Endothelial cell of hepatic sinusoid (primary cell): ENCODE results near the gene WDR53.
"Not testable (repeated sequence)": the region's sequence is repeated elsewhere in the genome, so short reads cannot be mapped to it uniquely, and the experiment has no call there.

Source experiments
- in situ Hi-C: cut with HindIII; loops from 2 replicates; pipeline ENCODE4 v1.10.0; 2017; ENCODE audit warnings: low sequenced_read_pairs

The WDR53 gene

GRCh38 chr3:196568246-196569002 is at the start of gene WDR53, which contains the start of gene FBXO45:
TSS of gene WDR53 (minus strand) at chr3:196568554. CDS start at chr3:196561475, 7,079 bp downstream.
TSS of gene FBXO45 (plus strand) at chr3:196568660. CDS start at chr3:196568985, 325 bp downstream.
- in situ Hi-C loops, result no loop called here

- in situ Hi-C loops, result no loop called here
These were observed 48.9 kb upstream of the WDR53 start for GRCh38 chr3:196617256-196617655.

- in situ Hi-C loops, result not testable (repeated sequence)
These were observed 46.9 kb upstream of the WDR53 start for GRCh38 chr3:196615234-196615633.

DNA sequence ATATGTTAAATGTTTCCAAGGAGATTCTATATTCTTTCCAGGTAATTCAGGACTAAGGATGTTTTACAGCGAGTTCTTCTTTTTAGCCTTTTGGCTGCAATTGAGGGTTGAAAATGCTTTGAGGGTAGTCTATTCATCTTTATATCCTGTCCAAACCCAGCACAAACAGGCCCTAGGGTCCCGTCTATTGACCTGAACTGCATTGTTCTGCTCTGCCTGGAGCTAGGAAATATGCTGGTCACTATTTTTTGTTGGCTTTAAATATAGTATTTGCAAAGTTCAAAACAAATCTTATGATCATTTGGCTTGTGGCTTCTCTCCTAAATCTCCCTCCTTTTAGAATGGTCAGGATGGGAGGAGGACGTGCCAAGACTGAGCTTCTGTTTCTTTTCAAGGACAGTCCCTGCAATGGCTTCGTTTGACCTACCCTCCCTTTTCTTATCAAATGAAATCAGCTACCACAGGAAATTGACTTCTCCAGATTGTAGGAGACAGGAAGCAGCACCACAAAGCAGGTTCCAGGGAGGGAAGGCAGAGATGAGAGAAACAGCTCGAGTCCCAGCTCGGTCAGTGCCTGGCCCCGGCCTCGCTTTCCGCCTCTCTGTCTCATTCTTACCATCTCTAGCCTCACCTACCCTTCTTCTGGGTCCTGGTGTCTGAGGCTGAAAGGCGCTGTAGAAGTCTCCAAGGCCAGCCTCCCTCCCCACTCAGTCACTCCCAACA is 43.6 kb upstream of the WDR53 start:
- in situ Hi-C loops, result no loop called here

DNA sequence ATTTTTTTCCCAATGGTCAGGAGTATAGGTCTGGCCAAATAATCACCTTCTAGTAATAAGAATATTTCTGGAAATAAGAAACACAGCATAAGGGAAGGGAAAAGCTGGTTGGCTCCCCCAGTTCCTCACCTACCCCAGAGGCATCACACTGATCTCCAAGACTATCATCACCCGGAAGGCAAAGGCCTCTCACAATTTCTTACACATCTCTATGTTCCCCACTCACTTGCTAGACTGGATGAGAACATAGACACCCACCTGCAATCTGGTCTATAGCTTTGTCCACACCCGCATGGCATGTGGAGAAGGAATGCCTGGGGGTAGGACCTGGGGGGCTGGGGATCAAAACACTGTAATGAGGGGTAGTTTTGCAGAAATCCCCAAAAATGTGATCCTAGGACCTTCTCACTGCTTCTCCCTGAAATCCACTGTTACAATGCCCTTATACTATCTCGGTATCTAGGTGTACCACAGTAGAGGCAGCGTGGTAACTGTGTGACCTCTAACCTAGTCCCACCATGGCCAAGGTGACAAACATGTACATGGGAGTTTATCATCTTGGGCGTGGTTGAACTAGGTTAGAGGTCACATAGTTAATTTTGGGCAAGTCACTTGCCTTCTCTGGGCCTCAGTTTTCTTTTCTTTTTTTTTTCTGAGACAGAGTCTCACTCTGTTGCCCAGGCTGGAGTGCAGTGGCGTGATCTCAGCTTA is 41.6 kb upstream of the WDR53 start:
- in situ Hi-C loops, result loop anchor here (5.0 to 10.0 kb wide), 3 partner anchors 77 to 275 kb away; no protein-coding TSS in a partner anchor

- in situ Hi-C loops, result loop anchor here (5.0 to 10.0 kb wide), 3 partner anchors 77 to 275 kb away; no protein-coding TSS in a partner anchor
These were observed 41.0 kb upstream of the WDR53 start for GRCh38 chr3:196609343-196609775.

- in situ Hi-C loops, result loop anchor here (5.0 to 10.0 kb wide), 3 partner anchors 76 to 276 kb away; no protein-coding TSS in a partner anchor
These were observed 40.3 kb upstream of the WDR53 start for GRCh38 chr3:196608693-196609092.

- in situ Hi-C loops, result loop anchor here (10.0 kb wide), 1 partner anchor 280 kb away; no protein-coding TSS in a partner anchor
These were observed 36.2 kb upstream of the WDR53 start for GRCh38 chr3:196604548-196604947.

DNA sequence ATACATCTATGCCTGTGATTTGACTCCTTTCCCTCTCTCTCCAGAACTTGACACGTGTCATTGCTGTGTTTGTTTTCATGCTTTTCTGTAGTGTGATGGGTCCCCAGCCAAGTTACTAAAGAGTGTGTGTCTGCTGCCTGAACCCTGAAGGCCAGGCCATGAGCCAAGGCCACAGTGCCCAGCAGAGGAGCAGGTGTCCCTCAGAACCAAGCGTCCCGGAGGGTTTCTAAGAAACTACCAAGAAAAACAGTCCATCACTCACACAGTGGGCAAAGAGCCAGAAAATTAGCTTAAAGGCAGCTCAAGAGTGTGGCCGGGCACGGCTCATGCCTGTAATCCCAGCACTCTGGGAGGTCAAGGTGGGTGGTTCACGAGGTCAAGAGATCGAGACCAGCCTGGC is 35.3 kb upstream of the WDR53 start:
- in situ Hi-C loops, result loop anchor here (10.0 kb wide), 1 partner anchor 281 kb away; no protein-coding TSS in a partner anchor

- in situ Hi-C loops, result loop anchor here (10.0 kb wide), 1 partner anchor 282 kb away; no protein-coding TSS in a partner anchor
These were observed 34.3 kb upstream of the WDR53 start for GRCh38 chr3:196602673-196603072.

GRCh38 chr3:196600359-196600758 is 32.0 kb upstream of the WDR53 start:
- in situ Hi-C loops, result loop anchor here (10.0 kb wide), 1 partner anchor 284 kb away; no protein-coding TSS in a partner anchor

DNA sequence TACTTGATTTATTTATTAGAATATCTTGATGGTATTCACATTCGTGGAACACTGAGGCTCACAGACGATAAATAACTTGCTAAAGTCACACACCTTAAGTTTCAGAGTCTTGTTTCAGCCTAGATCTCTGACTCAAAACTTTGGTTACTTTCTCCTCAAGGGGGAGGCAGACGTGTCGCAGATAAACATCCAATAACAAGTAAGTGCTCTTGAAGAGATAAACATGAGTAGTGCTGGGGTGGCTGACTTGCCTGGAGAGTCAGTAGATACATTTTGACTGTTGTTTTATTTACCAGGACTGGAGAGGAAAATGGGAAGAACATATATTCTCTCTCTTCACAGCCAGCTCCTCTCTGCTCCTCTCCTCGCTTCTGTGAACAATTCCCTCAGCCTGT is 31.4 kb upstream of the WDR53 start:
- in situ Hi-C loops, result loop anchor here (10.0 kb wide), 1 partner anchor 285 kb away; no protein-coding TSS in a partner anchor

- in situ Hi-C loops, result not testable (repeated sequence)
These were observed 29.8 kb upstream of the WDR53 start for GRCh38 chr3:196597971-196598733.

DNA sequence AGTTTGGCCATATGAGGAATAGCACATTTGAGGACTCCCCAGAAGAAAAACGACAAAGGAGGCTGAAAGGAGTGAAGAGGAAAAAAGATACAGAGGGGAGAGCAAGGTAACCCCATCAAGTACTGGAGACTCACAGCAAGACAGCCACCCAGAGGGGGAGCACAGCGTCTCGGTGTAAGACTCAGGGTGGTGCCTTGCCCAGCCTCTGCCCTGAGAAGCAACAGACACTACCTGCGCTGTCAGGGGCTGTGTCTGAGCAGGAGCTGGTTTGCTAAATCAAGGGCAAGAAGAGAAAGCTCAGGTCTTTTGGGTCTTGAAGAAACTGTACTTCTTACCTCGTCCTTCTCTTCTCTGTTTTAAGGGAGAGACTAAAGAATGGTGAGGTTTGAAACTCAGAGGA is 28.0 kb upstream of the WDR53 start:
- in situ Hi-C loops, result no loop called here

- in situ Hi-C loops, result no loop called here
These were observed 21.9 kb upstream of the WDR53 start for GRCh38 chr3:196590279-196590678.

DNA sequence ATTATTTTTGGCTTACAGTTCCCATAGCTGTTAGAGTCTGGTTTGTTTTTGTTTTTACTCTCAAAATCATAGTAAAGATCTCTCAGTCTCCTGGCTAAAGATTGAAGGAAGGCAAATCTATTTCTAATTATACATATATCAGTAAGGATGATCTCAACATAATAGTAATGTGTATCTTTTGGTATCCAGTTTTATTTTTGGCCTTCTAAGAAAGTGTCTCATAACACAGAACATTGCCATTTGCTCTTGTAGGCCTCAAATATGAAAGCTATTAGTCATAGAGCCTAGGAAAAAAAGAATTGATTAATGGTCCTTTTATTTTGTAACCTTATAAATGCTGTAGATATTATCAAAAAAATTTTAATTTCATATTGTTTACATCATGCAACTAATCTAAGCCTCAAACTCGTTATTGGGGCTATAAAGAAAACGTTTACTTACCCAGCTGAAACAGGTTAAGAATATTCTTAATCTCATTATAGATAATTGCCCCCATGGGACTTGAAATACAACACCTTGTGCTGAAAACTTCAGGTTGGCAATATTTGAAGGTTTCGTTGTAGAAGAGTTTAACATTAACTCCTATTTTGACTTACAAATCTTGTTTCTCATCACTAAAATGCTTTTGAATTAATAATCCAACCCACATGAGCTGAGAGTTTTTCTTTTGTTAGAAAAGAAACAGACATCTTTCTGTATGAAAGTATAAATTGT is 16.8 kb upstream of the WDR53 start:
- in situ Hi-C loops, result no loop called here

DNA sequence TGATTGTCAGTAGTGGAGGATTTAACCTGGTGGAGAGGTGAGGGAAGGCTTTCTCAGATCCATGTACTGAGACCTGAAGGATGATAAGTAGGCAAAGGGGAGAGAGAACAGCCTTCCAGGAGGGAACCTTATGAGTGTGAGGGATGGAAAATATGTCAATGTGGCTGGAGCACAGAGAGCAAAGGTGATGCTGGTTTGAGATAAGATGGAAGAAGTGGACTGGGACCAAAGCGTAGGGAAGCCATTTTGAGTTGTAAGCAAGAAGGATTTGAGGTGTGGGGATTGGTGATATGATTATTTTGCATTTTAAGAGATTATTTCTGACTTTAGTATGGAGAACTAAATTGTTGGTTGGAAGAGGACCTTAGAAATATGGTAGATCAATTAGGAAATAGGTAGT is 4.0 kb upstream of the WDR53 start:
- in situ Hi-C loops, result no loop called here

DNA sequence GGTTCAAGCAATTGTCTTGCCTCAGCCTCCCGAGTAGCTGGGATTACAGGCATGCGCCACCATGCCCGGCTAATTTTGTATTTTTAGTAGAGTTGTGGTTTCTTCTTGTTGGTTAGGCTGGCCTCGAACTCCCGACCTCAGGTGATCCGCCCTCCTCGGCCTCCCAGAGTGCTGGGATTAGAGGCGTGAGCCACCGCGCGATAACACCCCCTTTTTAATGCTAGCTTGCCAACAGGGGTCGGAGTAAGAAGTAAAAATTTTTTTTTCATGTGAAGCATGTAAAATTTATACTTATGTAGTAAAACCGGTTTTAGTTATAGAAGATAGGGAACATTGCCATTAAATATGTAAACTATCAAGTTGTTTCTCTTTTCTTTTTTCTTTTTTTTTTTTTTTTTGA is 2.0 kb upstream of the WDR53 start:
- in situ Hi-C loops, result not testable (repeated sequence)

GRCh38 chr3:196569003-196569516 is 706 bp upstream of the WDR53 start:
- in situ Hi-C loops, result no loop called here
